WTC11 (cell line): ENCODE measurements around the gene TRPC4AP. TPM values are rescaled to one million over a fixed set of nuclear protein-coding genes. Genes with fewer than 3 reads are reported as not detected.

Experiments used
- ATAC-seq: fragments of 200-7000 bp; cut with Tn5 transposase; 2 replicates; pipeline ENCODE4 v1.10.0; 2021; ENCODE audit warnings: mild to moderate bottlenecking, moderate library complexity
- CTCF ChIA-PET: fragments of 300-600 bp; sonication (Branson Sonifier 250); formaldehyde crosslinking; loops from one replicate; lab custom pipeline; 2021; ENCODE audit warnings: antibody characterized with exemption; lab: Charles Lee
- POLR2A ChIA-PET: fragments of 350-600 bp; sonication (Branson Sonifier 250); formaldehyde crosslinking; loops from one replicate; lab custom pipeline; 2021; ENCODE audit warnings: antibody characterized with exemption; lab: Charles Lee
- DNase-seq: peaks from one replicate; pipeline ENCODE4 v3.0.0; 2021; ENCODE audit warnings: low spot score
- H3K27ac Mint-ChIP-seq: 2 replicates; pipeline ENCODE4 v1.8.0; 2021; ENCODE audit warnings: mixed read lengths
- H3K27me3 Mint-ChIP-seq: 2 replicates; pipeline ENCODE4 v1.8.0; 2021; ENCODE audit warnings: low read depth, mild to moderate bottlenecking, moderate library complexity, mixed read lengths
- H3K36me3 Mint-ChIP-seq: 2 replicates; pipeline ENCODE4 v1.8.0; 2021; ENCODE audit warnings: mixed read lengths
- H3K4me1 Mint-ChIP-seq: 2 replicates; pipeline ENCODE4 v1.8.0; 2022; ENCODE audit warnings: mixed read lengths
- H3K4me3 Mint-ChIP-seq: 2 replicates; pipeline ENCODE4 v1.8.0; 2021; ENCODE audit warnings: mild to moderate bottlenecking, moderate library complexity, mixed read lengths
- H3K9me3 Mint-ChIP-seq: 2 replicates; pipeline ENCODE4 v1.8.0; 2021; ENCODE audit warnings: mixed read lengths
- ATF1 ChIP-seq: sonication (generic); formaldehyde crosslinking; IDR thresholded peaks from 2 replicates; pipeline ENCODE4 v1.8.1; 2023; ENCODE audit warnings: mild to moderate bottlenecking, moderate library complexity, missing genetic modification reagents
- ATF3 ChIP-seq: sonication (generic); formaldehyde crosslinking; conservative IDR thresholded peaks from 2 replicates; pipeline ENCODE4 v1.8.1; 2022; ENCODE audit warnings: mild to moderate bottlenecking, missing genetic modification reagents
- CREB1 ChIP-seq: sonication (generic); formaldehyde crosslinking; IDR thresholded peaks from 2 replicates; pipeline ENCODE4 v1.8.0; 2023; ENCODE audit warnings: mild to moderate bottlenecking, missing genetic modification reagents
- CREM ChIP-seq: sonication (generic); formaldehyde crosslinking; IDR thresholded peaks from 2 replicates; pipeline ENCODE4 v1.8.1; 2022; ENCODE audit warnings: mild to moderate bottlenecking, missing genetic modification reagents, moderate library complexity
- ELF4 ChIP-seq: sonication (generic); formaldehyde crosslinking; IDR thresholded peaks from 2 replicates; pipeline ENCODE4 v1.8.1; 2022; ENCODE audit warnings: low read depth, mild to moderate bottlenecking, moderate library complexity, missing genetic modification reagents
- EMX1 ChIP-seq: fragments of 250-450 bp; sonication (Bioruptor Pico); IDR thresholded peaks from 2 replicates; pipeline ENCODE4 v1.8.0; 2021; ENCODE audit warnings: mild to moderate bottlenecking
- ETV6 ChIP-seq: sonication (generic); formaldehyde crosslinking; IDR thresholded peaks from 2 replicates; pipeline ENCODE4 v1.8.1; 2022; ENCODE audit warnings: mild to moderate bottlenecking, missing genetic modification reagents
- GABPB1 ChIP-seq: sonication (generic); formaldehyde crosslinking; IDR thresholded peaks from 2 replicates; pipeline ENCODE4 v1.8.1; 2023; ENCODE audit warnings: mild to moderate bottlenecking, missing genetic modification reagents
- KAT7 ChIP-seq: sonication (generic); formaldehyde crosslinking; IDR thresholded peaks from 2 replicates; pipeline ENCODE4 v1.8.1; 2023; ENCODE audit warnings: missing genetic modification reagents, mild to moderate bottlenecking, borderline replicate concordance
- MLX ChIP-seq: sonication (generic); formaldehyde crosslinking; IDR thresholded peaks from 2 replicates; pipeline ENCODE4 v1.8.1; 2023; ENCODE audit warnings: mild to moderate bottlenecking, missing genetic modification reagents, moderate library complexity
- NFE2L1 ChIP-seq: sonication (generic); formaldehyde crosslinking; IDR thresholded peaks from 2 replicates; pipeline ENCODE4 v1.8.1; 2023; ENCODE audit warnings: missing genetic modification reagents
- NR3C1 ChIP-seq: sonication (generic); formaldehyde crosslinking; conservative IDR thresholded peaks from 2 replicates; pipeline ENCODE4 v1.8.1; 2023; ENCODE audit warnings: low read depth, mild to moderate bottlenecking, missing genetic modification reagents
- OVOL2 ChIP-seq: fragments of 250-450 bp; sonication (Bioruptor Pico); IDR thresholded peaks from 2 replicates; pipeline ENCODE4 v1.9.0; 2021; ENCODE audit warnings: mild to moderate bottlenecking, borderline replicate concordance
- PRDM15 ChIP-seq: sonication (generic); formaldehyde crosslinking; IDR thresholded peaks from 2 replicates; pipeline ENCODE4 v1.8.0; 2022; ENCODE audit warnings: missing genetic modification reagents
- RELA ChIP-seq: sonication (generic); formaldehyde crosslinking; IDR thresholded peaks from 2 replicates; pipeline ENCODE4 v1.8.1; 2022; ENCODE audit warnings: missing genetic modification reagents, mild to moderate bottlenecking, borderline replicate concordance
- RORB ChIP-seq: fragments of 250-450 bp; sonication (Bioruptor Pico); IDR thresholded peaks from 2 replicates; pipeline ENCODE4 v1.9.0; 2021; ENCODE audit warnings: mild to moderate bottlenecking
- SOX15 ChIP-seq: fragments of 250-450 bp; sonication (Bioruptor Pico); IDR thresholded peaks from 2 replicates; pipeline ENCODE4 v1.9.0; 2021; ENCODE audit warnings: mild to moderate bottlenecking
- TP53 ChIP-seq: sonication (generic); formaldehyde crosslinking; IDR thresholded peaks from 2 replicates; pipeline ENCODE4 v1.8.1; 2023; ENCODE audit warnings: mild to moderate bottlenecking, missing genetic modification reagents
- ZBTB21 ChIP-seq: sonication (generic); formaldehyde crosslinking; IDR thresholded peaks from 2 replicates; pipeline ENCODE4 v1.8.1; 2023; ENCODE audit warnings: mild to moderate bottlenecking, missing genetic modification reagents, borderline replicate concordance
- ZNF138 ChIP-seq: sonication (generic); formaldehyde crosslinking; conservative IDR thresholded peaks from 2 replicates; pipeline ENCODE4 v1.8.1; 2022; ENCODE audit warnings: mild to moderate bottlenecking, moderate library complexity, missing genetic modification reagents
- ZNF232 ChIP-seq: sonication (generic); formaldehyde crosslinking; IDR thresholded peaks from 2 replicates; pipeline ENCODE4 v1.8.0; 2022; ENCODE audit warnings: mild to moderate bottlenecking, missing genetic modification reagents
- ZNF423 ChIP-seq: fragments of 250-450 bp; sonication (Bioruptor Pico); IDR thresholded peaks from 2 replicates; pipeline ENCODE4 v2.1.2; 2022; ENCODE audit warnings: mild to moderate bottlenecking, moderate library complexity
- total RNA-seq: library from RNA; stranded (reverse); gene quantifications from 3 replicates; pipeline ENCODE4 v1.2.3, GENCODE V29; 2021

TRPC4AP gene
- total RNA-seq, 1 experiment from 2014 or later: 73.8 TPM

- ChIA-PET CTCF (interaction anchor here (0.9 kb wide), 2 partner anchors 63 to 209 kb away, joined by 3 to 4 read pairs; partner anchors contain the start of genes GSS and MYH7B), POLR2A (no interaction called here)
- no peaks in the 10 kb centered on the region for H3K4me1 Mint-ChIP-seq
- TF ChIP-seq ZBTB21 (CRISPR knock-in tag) (no peak), KAT7 (CRISPR knock-in tag) (no peak), ATF1 (no peak), ZNF232 (CRISPR knock-in tag) (no peak), CREB1 (CRISPR knock-in tag) (no peak)
- ATAC-seq (no peak), DNase-seq (no peak)
- H3K27ac Mint-ChIP-seq: no peak overlapping the region
- H3K4me3 Mint-ChIP-seq: no peak overlapping the region
- H3K36me3 Mint-ChIP-seq: peaks cover 39% of the 10 kb centered on the region
- H3K27me3 Mint-ChIP-seq: no peaks in the 10 kb centered on the region
- H3K9me3 Mint-ChIP-seq: no peaks in the 10 kb centered on the region
Measured at GRCh38 chr20:35018590-35019371, 73.8 kb downstream of the TRPC4AP start.

DNA sequence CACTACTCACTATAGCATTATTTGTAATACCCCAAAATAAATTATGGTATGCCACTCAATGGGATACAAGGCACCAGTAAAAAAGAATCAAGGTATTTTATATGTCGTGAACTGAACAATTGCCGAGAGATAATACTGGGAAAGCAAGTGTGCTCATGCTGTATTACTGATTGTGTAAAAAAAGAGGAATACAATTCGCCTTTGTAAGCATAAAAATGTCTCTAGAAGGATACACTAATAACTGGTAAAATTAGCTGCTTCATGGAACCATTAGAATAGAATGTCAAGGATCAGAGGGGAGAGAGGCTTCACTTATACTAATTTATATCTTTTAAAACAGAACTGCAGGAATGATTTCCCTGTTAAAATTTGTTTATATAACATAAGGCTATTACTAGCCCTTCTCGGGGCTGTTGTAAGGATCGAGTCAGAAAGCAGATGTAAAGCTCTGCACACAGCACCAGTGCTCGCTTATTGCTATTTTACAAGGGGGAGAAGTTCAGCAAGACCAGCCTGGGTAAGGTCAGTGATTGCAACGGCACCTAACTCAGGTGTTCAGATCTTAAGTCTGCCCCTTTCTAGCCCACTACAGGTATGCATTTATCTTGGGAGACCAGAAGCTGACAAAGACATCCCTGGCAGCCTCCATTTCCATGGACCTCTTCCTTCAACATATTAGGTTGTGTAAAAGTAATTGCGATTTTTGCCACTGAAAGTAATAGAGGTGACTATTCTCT is 75.3 kb downstream of the TRPC4AP start:
- CTCF ChIA-PET: interaction anchor here (0.6 kb wide), 1 partner anchor 422 kb away, joined by 3 read pairs; no protein-coding TSS in a partner anchor
- POLR2A ChIA-PET: no interaction called here
- Mint-ChIP-seq H3K36me3 (peaks cover 49% of the 10 kb centered on the region), H3K4me3 (no peak overlapping the region), H3K9me3 (no peaks in the 10 kb centered on the region), H3K27me3 (no peaks in the 10 kb centered on the region), H3K27ac (no peak overlapping the region), H3K4me1 (no peaks in the 10 kb centered on the region)
- ATAC-seq (no peak), DNase-seq (no peak)
- TF ChIP-seq ELF4 (CRISPR knock-in tag): no peak
- no peak for TF ChIP-seq RORB (CRISPR knock-in tag)
- no peak for TF ChIP-seq PRDM15 (CRISPR knock-in tag)

- Mint-ChIP-seq H3K27ac (no peak overlapping the region), H3K4me3 (no peak overlapping the region), H3K27me3 (no peaks in the 10 kb centered on the region), H3K36me3 (peaks cover 52% of the 10 kb centered on the region), H3K4me1 (no peaks in the 10 kb centered on the region), H3K9me3 (no peaks in the 10 kb centered on the region)
- DNase-seq: no peak
- ChIA-PET POLR2A (no interaction called here), CTCF (no interaction called here)
- TF ChIP-seq EMX1 (CRISPR knock-in tag) (no peak), OVOL2 (CRISPR knock-in tag) (no peak), SOX15 (CRISPR knock-in tag) (no peak), ZNF423 (no peak), ATF1 (no peak), CREM (no peak), ZNF232 (CRISPR knock-in tag) (no peak), ATF3 (CRISPR knock-in tag) (no peak), RELA (CRISPR knock-in tag) (no peak), ZNF138 (no peak), NR3C1 (CRISPR knock-in tag) (no peak), TP53 (no peak), ELF4 (CRISPR knock-in tag) (no peak), ETV6 (CRISPR knock-in tag) (no peak), MLX (no peak), GABPB1 (CRISPR knock-in tag) (no peak), NFE2L1 (CRISPR knock-in tag) (no peak)
- no peak for ATAC-seq
Measured at GRCh38 chr20:35015863-35016193, 76.8 kb downstream of the TRPC4AP start.
